Measurements from ENCODE around the gene HUWE1.
A peak's percentile ranks its signal among the peaks of the same experiment; 100 is the strongest.
"Not testable (repeated sequence)": the region's sequence is repeated elsewhere in the genome, so short reads cannot be mapped to it uniquely, and the experiment has no call there.

HUWE1 gene

GRCh38 chrX:53686151-53686885, at the start of gene HUWE1:
Gene HUWE1, minus strand, starts transcription at chrX:53686719. Its CDS starts 32,612 bp downstream, at chrX:53654107.
- Mint-ChIP-seq H3K27me3 (ENCODE audit: low read depth) (no peaks in the 10 kb centered on the region), H3K36me3 (ENCODE audit: low read depth) (peaks cover 6% of the 10 kb centered on the region), H3K4me1 (peaks cover 9% of the 10 kb centered on the region), H3K27ac (peak within 1 kb of the TSS; percentile 96 to 100 (median 100)), H3K4me3 (peak within 1 kb of the TSS; percentile 92 to 99 (median 95)), H3K9me3 (peaks cover 6% of the 10 kb centered on the region)
- TF ChIP-seq CTCF (IDR thresholded peaks at IDR 0.05; ENCODE audit: unreplicated experiment in 3 of 3): no peak

- H3K4me1 Mint-ChIP-seq: no peaks in the 10 kb centered on the region
- no peaks in the 10 kb centered on the region for H3K27me3 Mint-ChIP-seq (ENCODE audit: low read depth)
- peaks cover 8% of the 10 kb centered on the region for H3K9me3 Mint-ChIP-seq
- no peaks in the 10 kb centered on the region for H3K36me3 Mint-ChIP-seq (ENCODE audit: low read depth)
- H3K27ac Mint-ChIP-seq: no peak overlapping the region
- H3K4me3 Mint-ChIP-seq: no peak overlapping the region
- TF ChIP-seq CTCF (IDR thresholded peaks at IDR 0.05; ENCODE audit: unreplicated experiment in 3 of 3): no peak
These were observed 46.3 kb upstream of the HUWE1 start for GRCh38 chrX:53732797-53733196.

GRCh38 chrX:53729751-53730150, 43.2 kb upstream of the HUWE1 start:
- no peaks in the 10 kb centered on the region for H3K27me3 Mint-ChIP-seq (ENCODE audit: low read depth)
- no peak for TF ChIP-seq CTCF (IDR thresholded peaks at IDR 0.05; ENCODE audit: unreplicated experiment in 3 of 3)
- peaks cover 8% of the 10 kb centered on the region for H3K9me3 Mint-ChIP-seq
- H3K4me1 Mint-ChIP-seq: no peaks in the 10 kb centered on the region
- H3K4me3 Mint-ChIP-seq: no peak overlapping the region
- no peak overlapping the region for H3K27ac Mint-ChIP-seq
- H3K36me3 Mint-ChIP-seq (ENCODE audit: low read depth): no peaks in the 10 kb centered on the region

GRCh38 chrX:53728506-53728905, 42.0 kb upstream of the HUWE1 start:
- H3K36me3 Mint-ChIP-seq (ENCODE audit: low read depth): no peaks in the 10 kb centered on the region
- H3K4me1 Mint-ChIP-seq: no peaks in the 10 kb centered on the region
- no peaks in the 10 kb centered on the region for H3K27me3 Mint-ChIP-seq (ENCODE audit: low read depth)
- no peak for TF ChIP-seq CTCF (IDR thresholded peaks at IDR 0.05; ENCODE audit: unreplicated experiment in 3 of 3)
- no peak overlapping the region for H3K4me3 Mint-ChIP-seq
- peaks cover 12% of the 10 kb centered on the region for H3K9me3 Mint-ChIP-seq
- H3K27ac Mint-ChIP-seq: no peak overlapping the region

- Mint-ChIP-seq H3K4me1 (no peaks in the 10 kb centered on the region), H3K27me3 (ENCODE audit: low read depth) (no peaks in the 10 kb centered on the region), H3K4me3 (no peak overlapping the region), H3K9me3 (peaks cover 14% of the 10 kb centered on the region), H3K36me3 (ENCODE audit: low read depth) (no peaks in the 10 kb centered on the region), H3K27ac (no peak overlapping the region)
- no peak for TF ChIP-seq CTCF (IDR thresholded peaks at IDR 0.05; ENCODE audit: unreplicated experiment in 3 of 3)
These were observed 38.4 kb upstream of the HUWE1 start for GRCh38 chrX:53724872-53725271.

- no peak for TF ChIP-seq CTCF (IDR thresholded peaks at IDR 0.05; ENCODE audit: unreplicated experiment in 3 of 3)
- H3K4me1 Mint-ChIP-seq: no peaks in the 10 kb centered on the region
- H3K4me3 Mint-ChIP-seq: no peak overlapping the region
- no peaks in the 10 kb centered on the region for H3K27me3 Mint-ChIP-seq (ENCODE audit: low read depth)
- H3K9me3 Mint-ChIP-seq: peaks cover 13% of the 10 kb centered on the region
- H3K27ac Mint-ChIP-seq: no peak overlapping the region
- H3K36me3 Mint-ChIP-seq (ENCODE audit: low read depth): no peaks in the 10 kb centered on the region
These were observed 36.9 kb upstream of the HUWE1 start for GRCh38 chrX:53723381-53723780.

GRCh38 chrX:53721610-53722009, 35.1 kb upstream of the HUWE1 start:
- H3K4me3 Mint-ChIP-seq; H3K27me3 Mint-ChIP-seq (ENCODE audit: low read depth); H3K27ac Mint-ChIP-seq; H3K4me1 Mint-ChIP-seq; H3K36me3 Mint-ChIP-seq (ENCODE audit: low read depth): not testable (repeated sequence)
- peaks cover 15% of the 10 kb centered on the region for H3K9me3 Mint-ChIP-seq

- not testable (repeated sequence) for H3K4me1 Mint-ChIP-seq; H3K27me3 Mint-ChIP-seq (ENCODE audit: low read depth); H3K36me3 Mint-ChIP-seq (ENCODE audit: low read depth); H3K4me3 Mint-ChIP-seq; H3K27ac Mint-ChIP-seq
- H3K9me3 Mint-ChIP-seq: peaks cover 18% of the 10 kb centered on the region
These were observed 33.1 kb upstream of the HUWE1 start for GRCh38 chrX:53719666-53720065.
